Progenitor cell of endocrine pancreas (in vitro differentiated cells): ENCODE data around the gene NTSR2. TPM values are rescaled to one million over a fixed set of nuclear protein-coding genes. Genes with fewer than 3 reads are reported as not detected.

Experiments
- DNase-seq: peaks from one replicate; pipeline ENCODE4 v3.0.0; 2021; ENCODE audit warnings: low spot score; ENCODE audit not compliant: unreplicated experiment
- H3K27ac Mint-ChIP-seq: 2 replicates; pipeline ENCODE4 v1.8.0; 2021; ENCODE audit warnings: mild to moderate bottlenecking, moderate library complexity, mixed read lengths
- H3K27me3 Mint-ChIP-seq: 2 replicates; pipeline ENCODE4 v1.8.0; 2021; ENCODE audit warnings: mixed read lengths
- H3K36me3 Mint-ChIP-seq: 2 replicates; pipeline ENCODE4 v1.8.0; 2022; ENCODE audit warnings: mixed read lengths; ENCODE audit not compliant: insufficient read depth
- H3K4me1 Mint-ChIP-seq: 2 replicates; pipeline ENCODE4 v1.8.0; 2021; ENCODE audit warnings: low read depth, mixed read lengths
- H3K4me3 Mint-ChIP-seq: 2 replicates; pipeline ENCODE4 v1.8.0; 2021; ENCODE audit warnings: low read depth, mild to moderate bottlenecking, moderate library complexity, mixed read lengths
- H3K9me3 Mint-ChIP-seq: 2 replicates; pipeline ENCODE4 v1.8.0; 2021; ENCODE audit warnings: low read depth, mixed read lengths
- CTCF ChIP-seq: fragments of 200-600 bp; sonication (generic); IDR thresholded peaks from one replicate; pipeline ENCODE4 v1.5.0; 2021; ENCODE audit warnings: antibody characterized with exemption, mild to moderate bottlenecking; ENCODE audit not compliant: unreplicated experiment
- total RNA-seq: library from RNA; stranded (reverse); gene quantifications from 2 replicates; pipeline ENCODE4 v1.2.1, GENCODE V29; 2021

NTSR2 gene
- total RNA-seq, 1 donor from 2014 or later, result not detected

GRCh38 chr2:11628675-11629074, 41.3 kb downstream of the NTSR2 start:
- TF ChIP-seq CTCF, result no peak
- peak overlapping the region; percentile 23 for H3K27ac Mint-ChIP-seq
- peaks cover 47% of the 10 kb centered on the region for H3K36me3 Mint-ChIP-seq
- no peak overlapping the region for H3K4me3 Mint-ChIP-seq
- no peaks in the 10 kb centered on the region for H3K4me1 Mint-ChIP-seq
- H3K9me3 Mint-ChIP-seq, result no peaks in the 10 kb centered on the region
- H3K27me3 Mint-ChIP-seq, result no peaks in the 10 kb centered on the region
- no peak for DNase-seq

DNA sequence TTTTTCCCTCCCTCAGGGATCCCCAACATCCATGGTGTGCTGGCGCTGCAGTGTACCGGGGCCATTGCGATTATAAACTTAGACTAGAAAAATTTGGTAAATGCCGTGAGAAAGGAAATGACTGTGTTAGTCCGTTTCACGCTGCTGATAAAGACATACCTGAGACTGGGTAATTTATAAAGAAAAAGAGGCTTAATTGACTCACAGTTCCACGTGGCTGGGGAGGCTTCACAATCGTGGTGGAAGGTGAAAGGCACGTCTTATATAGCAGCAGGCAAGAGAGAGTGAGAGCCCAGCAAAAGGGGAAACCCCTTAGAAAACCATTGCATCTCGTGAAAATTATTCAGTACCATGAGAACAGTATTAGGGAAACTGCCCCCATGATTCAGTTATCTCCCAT, 44.3 kb downstream of the NTSR2 start:
- TF ChIP-seq CTCF, result no peak
- no peaks in the 10 kb centered on the region for H3K9me3 Mint-ChIP-seq

GRCh38 chr2:11624893-11625292, 45.1 kb downstream of the NTSR2 start:
- H3K27ac Mint-ChIP-seq, result peak overlapping the region; percentile 29
- H3K4me3 Mint-ChIP-seq, result no peak overlapping the region
- H3K9me3 Mint-ChIP-seq, result no peaks in the 10 kb centered on the region
- peaks cover 41% of the 10 kb centered on the region for H3K36me3 Mint-ChIP-seq
- TF ChIP-seq CTCF, result no peak
- DNase-seq, result no peak
- no peaks in the 10 kb centered on the region for H3K4me1 Mint-ChIP-seq
- H3K27me3 Mint-ChIP-seq, result no peaks in the 10 kb centered on the region

More for the DNA sequence above, 44.3 kb downstream of the NTSR2 start:
- no peak overlapping the region for H3K4me3 Mint-ChIP-seq
- no peaks in the 10 kb centered on the region for H3K27me3 Mint-ChIP-seq
- H3K4me1 Mint-ChIP-seq, result no peaks in the 10 kb centered on the region
- DNase-seq, result no peak
- peaks cover 41% of the 10 kb centered on the region for H3K36me3 Mint-ChIP-seq
- no peak overlapping the region for H3K27ac Mint-ChIP-seq

- Mint-ChIP-seq H3K4me1 (no peaks in the 10 kb centered on the region), H3K27ac (no peak overlapping the region), H3K4me3 (no peak overlapping the region), H3K9me3 (no peaks in the 10 kb centered on the region), H3K36me3 (peaks cover 42% of the 10 kb centered on the region), H3K27me3 (no peaks in the 10 kb centered on the region)
- TF ChIP-seq CTCF, result no peak
- DNase-seq, result no peak
Measured at GRCh38 chr2:11622611-11623010, 47.4 kb downstream of the NTSR2 start.

DNA sequence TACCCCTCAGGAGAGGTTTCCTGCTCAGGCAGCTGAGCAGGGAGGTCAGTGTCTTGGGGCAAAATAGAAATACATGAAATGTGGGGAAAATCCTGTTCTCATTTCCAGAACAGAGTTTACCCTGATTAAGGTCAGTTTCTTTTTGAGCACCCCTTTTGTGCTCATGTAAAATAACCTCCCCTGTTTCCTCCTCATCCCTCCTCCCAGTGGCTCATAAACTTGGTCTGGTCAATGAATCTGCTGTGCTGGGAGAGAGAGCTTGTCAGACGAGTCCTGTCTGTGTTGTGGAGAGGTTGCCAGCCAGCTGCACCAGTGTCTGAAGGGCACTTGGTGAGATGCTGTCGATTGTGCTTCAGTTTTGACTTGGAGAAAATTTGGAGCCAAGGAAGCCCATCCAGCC, 48.6 kb downstream of the NTSR2 start:
- Mint-ChIP-seq H3K4me3 (no peak overlapping the region), H3K27ac (no peak overlapping the region), H3K4me1 (no peaks in the 10 kb centered on the region), H3K9me3 (no peaks in the 10 kb centered on the region), H3K36me3 (peaks cover 39% of the 10 kb centered on the region), H3K27me3 (no peaks in the 10 kb centered on the region)
- no peak for TF ChIP-seq CTCF
- no peak for DNase-seq

DNA sequence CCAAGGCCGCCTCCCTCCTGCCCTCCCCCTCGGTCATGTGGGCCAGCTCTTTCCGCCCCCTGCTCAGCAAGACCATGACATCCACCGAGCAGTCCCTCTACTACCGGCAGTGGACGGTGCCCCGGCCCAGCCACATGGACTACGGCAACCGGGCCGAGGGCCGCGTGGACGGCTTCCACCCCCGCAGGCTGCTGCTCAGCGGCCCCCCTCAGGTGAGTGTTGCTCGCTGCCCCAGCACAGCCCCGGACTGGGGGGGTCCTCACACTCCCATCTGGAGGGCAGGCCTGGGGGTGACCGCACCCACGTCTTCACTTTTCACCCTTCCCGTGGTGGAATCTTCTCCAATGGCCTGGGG, 51.3 kb downstream of the NTSR2 start:
- DNase-seq, result no peak
- Mint-ChIP-seq H3K9me3 (no peaks in the 10 kb centered on the region), H3K27me3 (no peaks in the 10 kb centered on the region), H3K27ac (no peak overlapping the region), H3K36me3 (peaks cover 27% of the 10 kb centered on the region), H3K4me3 (no peak overlapping the region), H3K4me1 (no peaks in the 10 kb centered on the region)
- TF ChIP-seq CTCF, result no peak
